Subcutaneous adipose tissue (tissue), 4 donors: ENCODE measurements around the gene IRF7. TPM values are rescaled to one million over a fixed set of nuclear protein-coding genes. Genes with fewer than 3 reads are reported as not detected.

Source experiments
- CTCF ChIP-seq: fragments of 450-650 bp; IDR thresholded peaks from one replicate; pipeline ENCODE4 v1.5.1; 2016; ENCODE audit warnings: low read depth, mild to moderate bottlenecking, control low read depth, antibody characterized with exemption, moderate library complexity
- total RNA-seq, 4 donors: library from RNA; depleted of rRNA; stranded (reverse); fragments of >200 nt; gene quantifications; one replicate each; pipeline ENCODE4 v1.1.0, GENCODE V29; 2016

The IRF7 gene
- total RNA-seq, 4 donors from 2014 or later: 3.6 to 40.9 (median 17.0) TPM

- no peak for TF ChIP-seq CTCF
Observed at GRCh38 chr11:617912-618682, 2.3 kb upstream of the IRF7 start.

- TF ChIP-seq CTCF: no peak
Observed at GRCh38 chr11:617199-617911, 1.6 kb upstream of the IRF7 start.

GRCh38 chr11:616320-617198 is 809 bp upstream of the IRF7 start:
- TF ChIP-seq CTCF: no peak

- TF ChIP-seq CTCF: no peak
Observed at GRCh38 chr11:614623-615503, 887 bp downstream of the IRF7 start.

GRCh38 chr11:614021-614622 is 1.6 kb downstream of the IRF7 start:
- TF ChIP-seq CTCF: no peak

GRCh38 chr11:613369-613968 is 2.3 kb downstream of the IRF7 start:
- TF ChIP-seq CTCF: no peak
